ENCODE results near the gene ERC2. TPM values are rescaled to one million over a fixed set of nuclear protein-coding genes. Genes with fewer than 3 reads are reported as not detected.

The ERC2 gene
- total RNA-seq, 1 experiment from 2014 or later = 0.77 TPM

DNA sequence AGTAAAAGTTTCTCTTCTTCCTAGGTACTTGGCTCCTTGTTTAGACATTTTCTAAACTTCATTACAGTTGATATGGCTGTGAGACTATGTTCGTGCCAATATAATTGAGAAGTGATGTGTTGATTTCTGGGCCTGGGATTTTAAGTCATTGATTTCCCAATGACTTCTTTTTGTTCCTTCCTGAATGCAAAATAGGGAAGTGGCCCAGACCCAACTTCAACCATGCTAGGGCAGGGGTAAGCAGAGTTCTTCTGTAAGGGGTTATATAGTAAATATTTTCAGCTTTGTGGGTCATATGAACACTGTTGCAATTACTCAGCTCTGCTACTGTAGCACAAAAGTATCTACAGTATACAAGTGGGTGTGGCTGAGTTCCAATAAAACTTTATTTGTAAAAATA, 661.1 kb downstream of the ERC2 start:
- H3K4me1 ChIP-seq (ENCODE audit: insufficient read depth, low read length) = no peaks in the 10 kb centered on the region
- no peak overlapping the region for H3K27ac ChIP-seq (ENCODE audit: low read length)
- TF ChIP-seq, protein P1, sequence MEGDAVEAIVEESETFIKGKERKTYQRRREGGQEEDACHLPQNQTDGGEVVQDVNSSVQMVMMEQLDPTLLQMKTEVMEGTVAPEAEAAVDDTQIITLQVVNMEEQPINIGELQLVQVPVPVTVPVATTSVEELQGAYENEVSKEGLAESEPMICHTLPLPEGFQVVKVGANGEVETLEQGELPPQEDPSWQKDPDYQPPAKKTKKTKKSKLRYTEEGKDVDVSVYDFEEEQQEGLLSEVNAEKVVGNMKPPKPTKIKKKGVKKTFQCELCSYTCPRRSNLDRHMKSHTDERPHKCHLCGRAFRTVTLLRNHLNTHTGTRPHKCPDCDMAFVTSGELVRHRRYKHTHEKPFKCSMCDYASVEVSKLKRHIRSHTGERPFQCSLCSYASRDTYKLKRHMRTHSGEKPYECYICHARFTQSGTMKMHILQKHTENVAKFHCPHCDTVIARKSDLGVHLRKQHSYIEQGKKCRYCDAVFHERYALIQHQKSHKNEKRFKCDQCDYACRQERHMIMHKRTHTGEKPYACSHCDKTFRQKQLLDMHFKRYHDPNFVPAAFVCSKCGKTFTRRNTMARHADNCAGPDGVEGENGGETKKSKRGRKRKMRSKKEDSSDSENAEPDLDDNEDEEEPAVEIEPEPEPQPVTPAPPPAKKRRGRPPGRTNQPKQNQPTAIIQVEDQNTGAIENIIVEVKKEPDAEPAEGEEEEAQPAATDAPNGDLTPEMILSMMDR (conservative IDR thresholded peaks at IDR 0.05; ENCODE audit: low read depth, low read length) = no peak
- no peak for TF ChIP-seq EZH2 (IDR thresholded peaks at IDR 0.05; ENCODE audit: low read length, unreplicated experiment)
- no peak for TF ChIP-seq EZH2phosphoT487 (IDR thresholded peaks at IDR 0.05; ENCODE audit: borderline replicate concordance, low read length)
- DNase-seq (no peak), ATAC-seq (no peak)
- no peaks in the 10 kb centered on the region for H3F3A ChIP-seq (ENCODE audit: low read length, unreplicated experiment)
- no peaks in the 10 kb centered on the region for H3K27me3 ChIP-seq (ENCODE audit: low read length)
- H3K9me2 ChIP-seq (replicated peaks; ENCODE audit: low read length) = no peaks in the 10 kb centered on the region
- no peaks in the 10 kb centered on the region for H3K79me2 ChIP-seq (ENCODE audit: low read length)
- H4K20me1 ChIP-seq (ENCODE audit: low read length) = no peaks in the 10 kb centered on the region
- no TSS peak for BruUV-seq (replicated peaks)
- H3K4me2 ChIP-seq (ENCODE audit: low read length) = no peak overlapping the region
- ChIA-PET POLR2A (ENCODE audit: unreplicated experiment) (no interaction called here), CTCF (no interaction called here)
- H2AFZ ChIP-seq (ENCODE audit: low read length) = no peak overlapping the region
- no peak overlapping the region for H3K4me3 ChIP-seq (ENCODE audit: low read length)
- H3K36me3 ChIP-seq (ENCODE audit: low read depth, low read length) = no peaks in the 10 kb centered on the region
- no peak overlapping the region for H3K9ac ChIP-seq (ENCODE audit: low read length)
- no peaks in the 10 kb centered on the region for H3K9me3 ChIP-seq (ENCODE audit: low read length)
- intact Hi-C loops (cut with micrococcal nuclease) = no loop called here

DNA sequence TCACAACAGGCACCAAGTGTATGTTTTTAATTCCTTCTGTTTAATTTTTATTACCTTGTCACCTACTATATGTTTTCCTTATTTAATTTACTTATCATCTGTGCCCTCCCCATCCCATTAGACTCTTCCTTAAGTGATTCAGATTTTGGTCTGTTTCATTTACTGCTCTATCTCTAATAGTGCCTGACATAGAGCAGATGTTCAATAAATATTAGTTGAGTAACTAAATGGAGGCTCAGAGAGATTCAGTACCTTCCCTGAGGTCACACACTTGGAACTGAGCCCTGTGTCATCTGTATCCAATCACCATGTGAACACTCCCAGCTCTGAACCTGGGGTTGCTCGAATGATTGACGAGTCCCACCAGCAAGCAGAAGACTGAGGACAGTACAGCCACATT, 663.1 kb downstream of the ERC2 start:
- ChIA-PET CTCF (no interaction called here), POLR2A (ENCODE audit: unreplicated experiment) (no interaction called here)
- no peak overlapping the region for H3K4me2 ChIP-seq (ENCODE audit: low read length)
- H3K9me2 ChIP-seq (replicated peaks; ENCODE audit: low read length) = no peaks in the 10 kb centered on the region
- H4K20me1 ChIP-seq (ENCODE audit: low read length) = no peaks in the 10 kb centered on the region
- no peaks in the 10 kb centered on the region for H3K27me3 ChIP-seq (ENCODE audit: low read length)
- intact Hi-C loops (cut with micrococcal nuclease) = no loop called here
- no peak overlapping the region for H3K4me3 ChIP-seq (ENCODE audit: low read length)
- DNase-seq (no peak), ATAC-seq (no peak)
- no peaks in the 10 kb centered on the region for H3F3A ChIP-seq (ENCODE audit: low read length, unreplicated experiment)
- H2AFZ ChIP-seq (ENCODE audit: low read length) = no peak overlapping the region
- H3K79me2 ChIP-seq (ENCODE audit: low read length) = no peaks in the 10 kb centered on the region
- H3K4me1 ChIP-seq (ENCODE audit: insufficient read depth, low read length) = no peaks in the 10 kb centered on the region
- H3K36me3 ChIP-seq (ENCODE audit: low read depth, low read length) = no peaks in the 10 kb centered on the region
- TF ChIP-seq, protein P1 (conservative IDR thresholded peaks at IDR 0.05; ENCODE audit: low read depth, low read length) = no peak
- no peak for TF ChIP-seq EZH2phosphoT487 (IDR thresholded peaks at IDR 0.05; ENCODE audit: borderline replicate concordance, low read length)
- TF ChIP-seq EZH2 (IDR thresholded peaks at IDR 0.05; ENCODE audit: low read length, unreplicated experiment) = no peak
- H3K9ac ChIP-seq (ENCODE audit: low read length) = no peak overlapping the region
- no TSS peak for BruUV-seq (replicated peaks)
- H3K27ac ChIP-seq (ENCODE audit: low read length) = no peak overlapping the region
- H3K9me3 ChIP-seq (ENCODE audit: low read length) = no peaks in the 10 kb centered on the region

DNA sequence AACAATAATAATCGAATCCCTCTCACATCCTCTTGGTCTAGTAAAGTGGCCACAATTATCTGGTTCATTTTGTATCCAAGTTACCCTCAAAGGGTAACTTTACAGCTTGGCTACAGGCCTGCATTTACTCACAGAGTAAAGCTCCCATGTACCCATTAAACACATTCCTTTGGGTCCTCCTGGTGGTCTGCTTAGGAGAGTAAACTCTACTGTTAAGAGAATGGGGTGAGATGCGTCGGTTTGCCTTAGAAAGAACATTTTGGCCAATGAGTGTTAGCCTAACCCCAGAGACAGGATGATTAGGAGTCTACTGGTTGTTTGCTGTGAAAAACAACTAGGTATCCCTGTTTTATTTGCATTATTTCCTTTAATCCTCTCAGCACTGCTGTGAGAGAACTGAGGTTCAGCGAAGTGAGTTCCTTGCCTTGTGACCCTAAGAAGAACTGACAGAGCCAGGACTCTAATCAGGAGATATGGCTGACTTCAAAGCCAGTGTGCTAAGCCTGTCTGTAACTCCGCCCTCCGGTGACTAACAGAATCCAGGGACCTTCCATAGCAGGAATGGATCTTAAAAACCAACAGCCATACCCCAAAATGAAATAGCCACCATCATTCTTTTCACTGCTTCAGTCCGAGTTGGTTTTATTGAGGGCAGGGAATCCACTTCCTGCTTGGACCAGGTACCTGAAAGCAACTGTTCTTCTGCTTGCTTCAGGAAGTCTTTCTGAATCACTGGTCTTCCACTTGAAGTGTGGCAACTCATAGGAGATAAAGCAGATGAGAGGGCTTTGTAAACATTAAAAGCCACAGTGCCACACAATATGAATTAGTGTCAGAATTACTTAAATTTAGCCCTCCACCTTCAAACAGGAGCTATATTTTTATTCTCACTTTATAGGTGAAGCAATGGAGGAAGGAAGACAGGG, 663.8 kb downstream of the ERC2 start:
- Histone ChIP-seq H3K79me2 (ENCODE audit: low read length) (no peaks in the 10 kb centered on the region), H3K4me1 (ENCODE audit: insufficient read depth, low read length) (no peaks in the 10 kb centered on the region), H2AFZ (ENCODE audit: low read length) (peak overlapping the region; percentile 35; the same call in 1 of the 2 replicates), H3K9me2 (replicated peaks; ENCODE audit: low read length) (no peaks in the 10 kb centered on the region), H4K20me1 (ENCODE audit: low read length) (no peaks in the 10 kb centered on the region), H3K9me3 (ENCODE audit: low read length) (no peaks in the 10 kb centered on the region), H3F3A (ENCODE audit: low read length, unreplicated experiment) (no peaks in the 10 kb centered on the region), H3K9ac (ENCODE audit: low read length) (no peak overlapping the region), H3K27me3 (ENCODE audit: low read length) (no peaks in the 10 kb centered on the region), H3K4me2 (ENCODE audit: low read length) (no peak overlapping the region), H3K36me3 (ENCODE audit: low read depth, low read length) (no peaks in the 10 kb centered on the region), H3K4me3 (ENCODE audit: low read length) (no peak overlapping the region), H3K27ac (ENCODE audit: low read length) (no peak overlapping the region)
- no TSS peak for BruUV-seq (replicated peaks)
- POLR2A ChIA-PET (ENCODE audit: unreplicated experiment) = no interaction called here
- DNase-seq (no peak), ATAC-seq (no peak; the same call in 1 of the 2 replicates)
- no peak for TF ChIP-seq EZH2phosphoT487 (IDR thresholded peaks at IDR 0.05; ENCODE audit: borderline replicate concordance, low read length)
- no peak for TF ChIP-seq EZH2 (IDR thresholded peaks at IDR 0.05; ENCODE audit: low read length, unreplicated experiment)
- TF ChIP-seq, protein P1 (conservative IDR thresholded peaks at IDR 0.05; ENCODE audit: low read depth, low read length) = no peak
- CTCF ChIA-PET = no interaction called here
- intact Hi-C loops (cut with micrococcal nuclease) = no loop called here

Measured in PC-3 (cell line).